GM23338 (cell line): ENCODE data around the gene RBFOX1. TPM values are rescaled to one million over a fixed set of nuclear protein-coding genes. Genes with fewer than 3 reads are reported as not detected.
A peak's percentile ranks its signal among the peaks of the same experiment; 100 is the strongest.

Experiments used
- ATAC-seq: fragments of 200-7000 bp; cut with Tn5 transposase; 3 replicates; pipeline ENCODE4 v1.9.1; 2020
- DNase-seq: peaks from one replicate; pipeline ENCODE4 v3.0.0-alpha.2; 2015; ENCODE audit warnings: low spot score
- H2AFZ ChIP-seq: fragments of 200-600 bp; sonication (generic); 2 replicates; pipeline ENCODE4 v1.8.0; 2016; ENCODE audit warnings: antibody characterized with exemption, mild to moderate bottlenecking, moderate library complexity
- H3F3A ChIP-seq: fragments of 200-600 bp; sonication (generic); replicated peaks from 2 replicates; pipeline ENCODE4 v1.8.0; 2017; ENCODE audit warnings: antibody characterized with exemption, mixed run types, low read depth
- H3K27ac ChIP-seq: fragments of 200-600 bp; sonication (generic); 2 replicates; pipeline ENCODE4 v1.6.1; 2016; ENCODE audit warnings: low read depth
- H3K27me3 ChIP-seq: fragments of 200-600 bp; sonication (generic); 2 replicates; pipeline ENCODE4 v1.8.0; 2016; ENCODE audit warnings: mild to moderate bottlenecking, mixed run types, moderate library complexity; ENCODE audit not compliant: insufficient read depth
- H3K36me3 ChIP-seq: fragments of 200-600 bp; sonication (generic); 2 replicates; pipeline ENCODE4 v1.8.0; 2016; ENCODE audit warnings: mild to moderate bottlenecking; ENCODE audit not compliant: insufficient read depth
- H3K4me1 ChIP-seq: fragments of 200-600 bp; sonication (generic); 2 replicates; pipeline ENCODE4 v1.8.0; 2016; ENCODE audit warnings: mild to moderate bottlenecking, moderate library complexity; ENCODE audit not compliant: insufficient read depth
- H3K4me2 ChIP-seq: fragments of 200-600 bp; sonication (generic); 2 replicates; pipeline ENCODE4 v1.7.1; 2017; ENCODE audit warnings: mixed run types
- H3K4me3 ChIP-seq: fragments of 200-600 bp; sonication (generic); 2 replicates; pipeline ENCODE4 v1.6.1; 2016; ENCODE audit warnings: mixed run types
- H3K79me2 ChIP-seq: fragments of 200-600 bp; sonication (generic); replicated peaks from 2 replicates; pipeline ENCODE4 v1.8.0; 2017; ENCODE audit warnings: mild to moderate bottlenecking; ENCODE audit not compliant: insufficient read depth
- H3K9me2 ChIP-seq: fragments of 200-600 bp; sonication (generic); 2 replicates; pipeline ENCODE4 v1.8.0; 2017; ENCODE audit not compliant: insufficient read depth
- H4K20me1 ChIP-seq: fragments of 200-600 bp; sonication (generic); replicated peaks from 2 replicates; pipeline ENCODE4 v1.8.0; 2017; ENCODE audit warnings: mild to moderate bottlenecking; ENCODE audit not compliant: insufficient read depth
- H3K27ac Mint-ChIP-seq: 2 replicates; pipeline ENCODE4 v1.8.0; 2020; ENCODE audit warnings: inconsistent platforms, mild to moderate bottlenecking, moderate library complexity, mixed read lengths
- H3K27me3 Mint-ChIP-seq: 3 replicates; pipeline ENCODE4 v1.8.0; 2022; ENCODE audit warnings: low read depth, mild to moderate bottlenecking, moderate library complexity, mixed read lengths, inconsistent platforms; ENCODE audit not compliant: insufficient read depth, poor library complexity
- H3K36me3 Mint-ChIP-seq: 3 replicates; pipeline ENCODE4 v1.8.0; 2021; ENCODE audit warnings: low read depth, mild to moderate bottlenecking, inconsistent platforms, moderate library complexity, mixed read lengths
- H3K4me1 Mint-ChIP-seq: 3 replicates; pipeline ENCODE4 v1.8.0; 2020; ENCODE audit warnings: mild to moderate bottlenecking, inconsistent platforms, mixed read lengths
- H3K4me3 Mint-ChIP-seq: 3 replicates; pipeline ENCODE4 v1.8.0; 2021; ENCODE audit warnings: moderate library complexity, mild to moderate bottlenecking, inconsistent platforms, mixed read lengths
- H3K9me3 Mint-ChIP-seq: 3 replicates; pipeline ENCODE4 v1.8.0; 2020; ENCODE audit warnings: moderate library complexity, mild to moderate bottlenecking, inconsistent platforms, mixed read lengths
- CREB1 ChIP-seq: fragments of 250-450 bp; sonication (Bioruptor Pico); IDR thresholded peaks from 2 replicates; pipeline ENCODE4 v1.5.0; 2020; ENCODE audit warnings: low read depth, mild to moderate bottlenecking, moderate library complexity
- CTCF ChIP-seq, 2 experiments: fragments of 200-600 bp in 1 of 2; sonication (generic) in 1 of 2; conservative IDR thresholded peaks; 2 replicates each; pipeline versions ENCODE4 v1.5.1 to v1.6.1; 2016 to 2017; ENCODE audit warnings: antibody characterized with exemption in 2 of 2, low read depth in 2 of 2, mild to moderate bottlenecking in 2 of 2, moderate library complexity in 1 of 2
- ETS1 ChIP-seq: IDR thresholded peaks from 2 replicates; pipeline ENCODE4 v1.6.1; 2016; ENCODE audit warnings: antibody characterized with exemption
- EZH2 ChIP-seq: fragments of 200-600 bp; sonication (generic); IDR thresholded peaks from one replicate; pipeline ENCODE4 v1.8.0; 2017; ENCODE audit warnings: antibody characterized with exemption, mild to moderate bottlenecking, low read depth; ENCODE audit not compliant: unreplicated experiment
- EZH2phosphoT487 ChIP-seq: fragments of 200-600 bp; sonication (generic); IDR thresholded peaks from one replicate; pipeline ENCODE4 v1.8.1; 2018; ENCODE audit warnings: antibody characterized with exemption; ENCODE audit not compliant: unreplicated experiment
- JUNB ChIP-seq: IDR thresholded peaks from one replicate; pipeline ENCODE4 v1.6.1; 2016; ENCODE audit warnings: antibody characterized with exemption; ENCODE audit not compliant: unreplicated experiment
- NANOG ChIP-seq: IDR thresholded peaks from 2 replicates; pipeline ENCODE4 v1.6.1; 2016; ENCODE audit warnings: antibody characterized with exemption, borderline replicate concordance
- POLR2AphosphoS5 ChIP-seq: IDR thresholded peaks from 2 replicates; pipeline ENCODE4 v1.6.1; 2016; ENCODE audit warnings: antibody characterized with exemption, low read depth
- REST ChIP-seq: IDR thresholded peaks from one replicate; pipeline ENCODE4 v1.6.1; 2018; ENCODE audit warnings: antibody characterized with exemption; ENCODE audit not compliant: unreplicated experiment
- STAT1 ChIP-seq: IDR thresholded peaks from one replicate; pipeline ENCODE4 v1.6.1; 2016; ENCODE audit warnings: antibody characterized with exemption; ENCODE audit not compliant: unreplicated experiment
- ZNF114 ChIP-seq: fragments of 250-450 bp; sonication (Bioruptor Pico); IDR thresholded peaks from 2 replicates; pipeline ENCODE4 v1.5.0; 2020; ENCODE audit warnings: mild to moderate bottlenecking, moderate library complexity
- ZNF331 ChIP-seq: fragments of 250-450 bp; sonication (Bioruptor Pico); IDR thresholded peaks from 2 replicates; pipeline ENCODE4 v1.5.0; 2020; ENCODE audit warnings: low read depth, mild to moderate bottlenecking, moderate library complexity
- ZNF462 ChIP-seq: fragments of 250-450 bp; sonication (Bioruptor Pico); IDR thresholded peaks from 2 replicates; pipeline ENCODE4 v1.5.0; 2020; ENCODE audit warnings: mild to moderate bottlenecking, moderate library complexity
- polyA plus RNA-seq: library from polyadenylated mRNA; unstranded; fragments of >200 nt; fragmentation: Nextera tagmentation; extraction: Ambion mirVana; gene quantifications from 2 replicates; pipeline ENCODE4 v1.2.1, GENCODE V29; 2016
- total RNA-seq: library from RNA; depleted of rRNA; stranded (reverse); fragments of >200 nt; shearing (Covaris generic); gene quantifications from 2 replicates; pipeline ENCODE4 v1.2.3, GENCODE V29; 2014

The RBFOX1 gene
- total and polyA plus RNA-seq, 2 experiments from 2014 or later = 2.5 to 3.6 TPM

- Histone ChIP-seq H3K36me3 (no peaks in the 10 kb centered on the region), H3K9me2 (no peaks in the 10 kb centered on the region), H3K79me2 (no peaks in the 10 kb centered on the region), H4K20me1 (no peaks in the 10 kb centered on the region), H3K27me3 (peaks cover 36% of the 10 kb centered on the region), H3K4me1 (no peaks in the 10 kb centered on the region), H3K4me2 (no peak overlapping the region; the same call in 1 of the 2 replicates), H3K27ac (no peak overlapping the region), H3F3A (no peaks in the 10 kb centered on the region), H2AFZ (no peak overlapping the region), H3K4me3 (peak overlapping the region; percentile 62)
- Mint-ChIP-seq H3K4me3 (peak overlapping the region; percentile 84), H3K9me3 (peaks cover 12% of the 10 kb centered on the region; the same call in 2 of the 3 replicates), H3K27ac (no peak overlapping the region), H3K36me3 (no peaks in the 10 kb centered on the region), H3K4me1 (peaks cover 20% of the 10 kb centered on the region), H3K27me3 (peaks cover 28% of the 10 kb centered on the region)
- DNase-seq (no peak), ATAC-seq (no peak)
- TF ChIP-seq POLR2AphosphoS5 (no peak), EZH2phosphoT487 (no peak), ZNF462 (CRISPR knock-in tag) (no peak), ETS1 (no peak), CTCF (conservative IDR thresholded peaks at IDR 0.05; ENCODE audit: low read depth in 2 of 2) (no peak), REST (no peak), CREB1 (CRISPR knock-in tag) (no peak), STAT1 (no peak), JUNB (no peak), NANOG (no peak), ZNF114 (CRISPR knock-in tag) (no peak), EZH2 (no peak), ZNF331 (CRISPR knock-in tag) (no peak)
Observed at GRCh38 chr16:7304958-7305357, 27.7 kb upstream of the RBFOX1 start.
